ENCODE measurements around the gene SLC16A2.
"Not testable (repeated sequence)": the region's sequence is repeated elsewhere in the genome, so short reads cannot be mapped to it uniquely, and the experiment has no call there.

SLC16A2 gene

GRCh38 chrX:74451450-74452198 is 30.3 kb downstream of the SLC16A2 start:
- Mint-ChIP-seq H3K27me3 (ENCODE audit: low read depth) (no peaks in the 10 kb centered on the region), H3K4me3 (peak overlapping the region in 1 of 3 experiments; percentile 6), H3K9me3 (no peaks in the 10 kb centered on the region), H3K4me1 (peaks cover 31% of the 10 kb centered on the region), H3K36me3 (ENCODE audit: low read depth) (peaks cover 8% of the 10 kb centered on the region), H3K27ac (peak overlapping the region in 1 of 3 experiments; percentile 28)
- no peak for TF ChIP-seq CTCF (IDR thresholded peaks at IDR 0.05; ENCODE audit: unreplicated experiment in 3 of 3)

GRCh38 chrX:74452199-74452481 is 30.8 kb downstream of the SLC16A2 start:
- TF ChIP-seq CTCF (IDR thresholded peaks at IDR 0.05; ENCODE audit: unreplicated experiment in 3 of 3): no peak
- Mint-ChIP-seq H3K9me3 (no peaks in the 10 kb centered on the region), H3K4me3 (peak overlapping the region in 1 of 3 experiments; percentile 6), H3K4me1 (peaks cover 32% of the 10 kb centered on the region), H3K36me3 (ENCODE audit: low read depth) (peaks cover 8% of the 10 kb centered on the region), H3K27me3 (ENCODE audit: low read depth) (no peaks in the 10 kb centered on the region), H3K27ac (no peak overlapping the region)

GRCh38 chrX:74453178-74453577 is 31.9 kb downstream of the SLC16A2 start:
- H3K27me3 Mint-ChIP-seq (ENCODE audit: low read depth): no peaks in the 10 kb centered on the region
- no peak overlapping the region for H3K27ac Mint-ChIP-seq
- H3K4me3 Mint-ChIP-seq: no peak overlapping the region
- TF ChIP-seq CTCF (IDR thresholded peaks at IDR 0.05; ENCODE audit: unreplicated experiment in 3 of 3): no peak
- peaks cover 39% of the 10 kb centered on the region for H3K4me1 Mint-ChIP-seq
- peaks cover 8% of the 10 kb centered on the region for H3K36me3 Mint-ChIP-seq (ENCODE audit: low read depth)
- H3K9me3 Mint-ChIP-seq: no peaks in the 10 kb centered on the region

GRCh38 chrX:74454233-74454632 is 32.9 kb downstream of the SLC16A2 start:
- not testable (repeated sequence) for H3K9me3 Mint-ChIP-seq; H3K36me3 Mint-ChIP-seq (ENCODE audit: low read depth); H3K4me3 Mint-ChIP-seq; H3K27me3 Mint-ChIP-seq (ENCODE audit: low read depth); H3K27ac Mint-ChIP-seq
- H3K4me1 Mint-ChIP-seq: peaks cover 40% of the 10 kb centered on the region

GRCh38 chrX:74458736-74459135 is 37.4 kb downstream of the SLC16A2 start:
- peak overlapping the region; percentile 17 to 54 (median 21) for H3K27ac Mint-ChIP-seq
- no peaks in the 10 kb centered on the region for H3K9me3 Mint-ChIP-seq
- H3K27me3 Mint-ChIP-seq (ENCODE audit: low read depth): no peaks in the 10 kb centered on the region
- peaks cover 20% of the 10 kb centered on the region for H3K4me1 Mint-ChIP-seq
- H3K4me3 Mint-ChIP-seq: no peak overlapping the region
- H3K36me3 Mint-ChIP-seq (ENCODE audit: low read depth): peaks cover 22% of the 10 kb centered on the region
- no peak for TF ChIP-seq CTCF (IDR thresholded peaks at IDR 0.05; ENCODE audit: unreplicated experiment in 3 of 3)

GRCh38 chrX:74461384-74461783 is 40.1 kb downstream of the SLC16A2 start:
- H3K27me3 Mint-ChIP-seq (ENCODE audit: low read depth): no peaks in the 10 kb centered on the region
- peaks cover 19% of the 10 kb centered on the region for H3K36me3 Mint-ChIP-seq (ENCODE audit: low read depth)
- H3K4me3 Mint-ChIP-seq: no peak overlapping the region
- no peak overlapping the region for H3K27ac Mint-ChIP-seq
- H3K9me3 Mint-ChIP-seq: no peaks in the 10 kb centered on the region
- no peak for TF ChIP-seq CTCF (IDR thresholded peaks at IDR 0.05; ENCODE audit: unreplicated experiment in 3 of 3)
- H3K4me1 Mint-ChIP-seq: peaks cover 20% of the 10 kb centered on the region
